Peyer's patch (tissue), 4 donors: ENCODE measurements around the gene NDUFS6.

Experiments used
- POLR2A ChIP-seq, 2 donors: fragments of 450-650 bp; IDR thresholded peaks; one replicate each; pipeline ENCODE4 v1.5.1; 2017; ENCODE audit warnings: antibody characterized with exemption in 2 of 2, mild to moderate bottlenecking in 2 of 2, moderate library complexity in 2 of 2
- TF ChIP-seq, protein P1 (sequence below), 6 experiments: fragments of 450-650 bp in 4 of 6; fragments of 200-600 bp in 2 of 6; sonication (generic) in 1 of 6; IDR thresholded peaks; one replicate each; pipeline ENCODE4 v1.5.1; 2017 to 2019; ENCODE audit warnings: antibody characterized with exemption in 6 of 6, mild to moderate bottlenecking in 3 of 6, moderate library complexity in 1 of 6

DNA sequence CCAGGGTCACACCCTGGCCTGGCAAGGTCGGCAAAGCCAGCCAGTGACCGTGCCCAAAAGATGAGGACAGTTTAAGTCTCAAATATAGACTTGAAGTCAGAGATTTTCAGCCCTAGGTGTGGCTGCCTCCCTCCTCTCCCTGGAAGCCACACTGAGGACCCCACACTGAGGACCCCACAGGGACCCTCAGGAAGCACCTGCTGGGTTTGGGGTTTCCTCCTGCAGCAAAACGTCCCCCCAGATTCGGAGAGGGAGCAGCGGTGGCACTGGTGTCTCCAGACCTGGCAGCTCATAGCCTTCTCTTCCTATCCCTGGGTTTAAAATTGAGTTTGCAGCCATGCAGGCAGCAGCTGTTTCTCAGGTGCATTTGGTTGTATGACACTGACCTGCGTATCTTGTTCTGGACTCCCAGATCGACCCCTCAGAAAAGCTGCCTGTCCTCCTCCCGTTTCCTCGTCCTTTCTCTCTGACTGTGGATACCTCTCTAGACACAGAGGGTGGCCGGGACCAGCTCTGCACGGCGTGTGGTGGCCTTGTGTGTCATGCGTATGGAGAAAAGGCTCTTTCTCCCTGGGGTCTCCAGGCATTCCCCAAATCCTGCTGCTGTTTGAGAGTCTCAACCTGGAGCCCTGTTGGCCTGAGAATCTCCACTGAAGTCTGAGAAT is 38.2 kb upstream of the NDUFS6 start:
- no peak for TF ChIP-seq POLR2A (IDR thresholded peaks at IDR 0.05)
- TF ChIP-seq, protein P1, sequence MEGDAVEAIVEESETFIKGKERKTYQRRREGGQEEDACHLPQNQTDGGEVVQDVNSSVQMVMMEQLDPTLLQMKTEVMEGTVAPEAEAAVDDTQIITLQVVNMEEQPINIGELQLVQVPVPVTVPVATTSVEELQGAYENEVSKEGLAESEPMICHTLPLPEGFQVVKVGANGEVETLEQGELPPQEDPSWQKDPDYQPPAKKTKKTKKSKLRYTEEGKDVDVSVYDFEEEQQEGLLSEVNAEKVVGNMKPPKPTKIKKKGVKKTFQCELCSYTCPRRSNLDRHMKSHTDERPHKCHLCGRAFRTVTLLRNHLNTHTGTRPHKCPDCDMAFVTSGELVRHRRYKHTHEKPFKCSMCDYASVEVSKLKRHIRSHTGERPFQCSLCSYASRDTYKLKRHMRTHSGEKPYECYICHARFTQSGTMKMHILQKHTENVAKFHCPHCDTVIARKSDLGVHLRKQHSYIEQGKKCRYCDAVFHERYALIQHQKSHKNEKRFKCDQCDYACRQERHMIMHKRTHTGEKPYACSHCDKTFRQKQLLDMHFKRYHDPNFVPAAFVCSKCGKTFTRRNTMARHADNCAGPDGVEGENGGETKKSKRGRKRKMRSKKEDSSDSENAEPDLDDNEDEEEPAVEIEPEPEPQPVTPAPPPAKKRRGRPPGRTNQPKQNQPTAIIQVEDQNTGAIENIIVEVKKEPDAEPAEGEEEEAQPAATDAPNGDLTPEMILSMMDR (IDR thresholded peaks at IDR 0.05): no peak
